Astrocyte (in vitro differentiated cells and primary cell): Measurements from ENCODE around the gene PAFAH2.

Experiments used
- CTCF ChIP-seq: IDR thresholded peaks from 2 replicates; pipeline ENCODE4 v1.5.1; 2011; ENCODE audit warnings: low read depth, mild to moderate bottlenecking, inconsistent platforms, low read length, moderate library complexity; ENCODE audit not compliant: insufficient read depth
- EZH2 ChIP-seq: IDR thresholded peaks from 2 replicates; pipeline ENCODE4 v1.6.1; 2012; ENCODE audit warnings: mild to moderate bottlenecking, low read length, inconsistent platforms; ENCODE audit not compliant: insufficient read depth

GRCh38 chr1:26027716-26028489 is 30.0 kb upstream of the PAFAH2 start:
- TF ChIP-seq CTCF, result no peak
- TF ChIP-seq EZH2, result no peak
